HG02852 (cell line): Measurements from ENCODE around the gene FUT2.
"Not testable (repeated sequence)": the region's sequence is repeated elsewhere in the genome, so short reads cannot be mapped to it uniquely, and the experiment has no call there.

Experiments
- ATAC-seq: cut with Tn5 transposase; IDR thresholded peaks from one replicate; pipeline ENCODE4 v1.9.1; 2021; ENCODE audit warnings: mild to moderate bottlenecking, moderate library complexity; ENCODE audit not compliant: unreplicated experiment

FUT2 gene

GRCh38 chr19:48695743-48696352 lies at the start of gene FUT2:
TSS of gene FUT2 (plus strand) at chr19:48695971. CDS start at chr19:48702957, 6,986 bp downstream.
- no peak for ATAC-seq

GRCh38 chr19:48646001-48646721 lies 49.6 kb upstream of the FUT2 start, which contains the start of gene CA11:
TSS of gene CA11 (minus strand) at chr19:48646187. CDS start at chr19:48645632, 555 bp downstream.
- peak; percentile 78 for ATAC-seq

DNA sequence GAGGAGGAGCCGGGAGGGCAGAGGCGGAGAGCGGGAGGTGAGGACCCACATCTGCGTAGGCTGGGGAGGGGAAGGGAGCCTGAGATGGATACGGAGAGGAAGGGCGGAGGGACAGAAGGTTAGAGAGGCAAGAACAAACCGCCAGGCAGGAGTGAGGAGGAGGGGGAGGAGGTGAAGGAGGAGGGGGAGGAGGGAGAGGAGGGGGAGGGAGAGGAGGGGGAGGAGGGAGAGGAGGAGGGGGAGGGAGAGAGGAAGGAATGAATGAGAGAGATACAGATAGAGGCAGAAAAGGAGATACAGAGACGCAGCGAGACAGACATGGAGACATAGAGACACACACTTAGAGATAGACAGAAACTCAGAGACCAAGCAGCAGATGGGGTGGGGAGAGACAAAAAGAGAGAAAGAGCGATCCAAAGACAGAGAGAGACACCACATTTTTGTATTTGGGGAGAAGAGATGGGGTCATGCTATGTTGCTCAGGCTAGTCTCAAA lies 49.0 kb upstream of the FUT2 start:
- no peak for ATAC-seq

- ATAC-seq: no peak
These were observed 47.6 kb upstream of the FUT2 start for GRCh38 chr19:48648134-48648533.

DNA sequence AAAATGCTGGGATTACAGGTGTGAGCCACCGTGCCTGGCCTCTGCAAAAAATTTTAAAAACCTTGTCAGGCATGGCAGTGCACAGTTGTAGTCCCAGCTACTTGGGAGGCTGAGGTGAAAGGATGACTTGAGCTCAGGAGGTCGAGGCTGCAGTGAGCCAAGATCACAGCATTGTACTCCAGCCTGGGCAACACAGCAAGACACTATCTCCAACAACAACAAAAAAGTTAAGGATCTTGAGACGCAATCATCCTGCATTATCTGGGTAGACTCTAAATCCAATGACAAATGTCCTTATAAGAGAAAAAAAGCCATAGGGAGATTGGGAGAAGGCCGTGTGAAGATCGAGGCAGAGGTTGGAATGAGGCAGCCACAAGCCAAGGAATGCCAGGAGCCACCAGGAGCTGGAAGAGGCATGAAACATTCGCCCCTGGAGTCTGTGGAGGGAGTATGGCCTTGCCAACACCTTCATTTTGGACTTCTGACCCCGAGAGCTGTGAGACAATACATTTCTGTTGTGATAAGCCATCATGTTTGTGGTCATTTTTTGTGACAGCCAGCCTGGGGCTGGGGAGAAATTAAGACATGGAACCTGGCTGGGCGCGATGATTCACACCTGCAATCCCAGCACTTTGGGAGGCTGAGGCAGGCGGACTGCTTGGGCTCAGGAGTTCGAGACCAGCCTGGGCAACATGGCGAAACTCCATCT lies 44.6 kb upstream of the FUT2 start:
- ATAC-seq: no peak

DNA sequence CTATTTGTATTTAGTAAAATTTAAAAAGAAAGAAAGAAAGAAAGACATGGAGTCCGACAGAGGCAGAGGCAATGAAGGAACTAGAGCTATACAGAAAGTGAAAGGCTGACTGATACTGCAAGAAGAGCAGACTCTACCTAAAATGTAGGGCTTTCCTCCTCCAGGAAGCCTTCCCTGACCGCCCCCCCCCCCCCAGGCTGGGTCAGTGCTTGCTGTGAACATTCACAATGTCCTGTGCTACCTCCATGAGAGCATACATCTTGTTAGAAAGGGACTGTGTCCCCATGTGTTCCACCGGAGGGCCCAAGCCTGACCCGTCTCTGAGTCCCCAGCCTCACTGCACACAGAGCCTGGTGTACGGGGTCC lies 44.1 kb upstream of the FUT2 start:
- no peak for ATAC-seq

DNA sequence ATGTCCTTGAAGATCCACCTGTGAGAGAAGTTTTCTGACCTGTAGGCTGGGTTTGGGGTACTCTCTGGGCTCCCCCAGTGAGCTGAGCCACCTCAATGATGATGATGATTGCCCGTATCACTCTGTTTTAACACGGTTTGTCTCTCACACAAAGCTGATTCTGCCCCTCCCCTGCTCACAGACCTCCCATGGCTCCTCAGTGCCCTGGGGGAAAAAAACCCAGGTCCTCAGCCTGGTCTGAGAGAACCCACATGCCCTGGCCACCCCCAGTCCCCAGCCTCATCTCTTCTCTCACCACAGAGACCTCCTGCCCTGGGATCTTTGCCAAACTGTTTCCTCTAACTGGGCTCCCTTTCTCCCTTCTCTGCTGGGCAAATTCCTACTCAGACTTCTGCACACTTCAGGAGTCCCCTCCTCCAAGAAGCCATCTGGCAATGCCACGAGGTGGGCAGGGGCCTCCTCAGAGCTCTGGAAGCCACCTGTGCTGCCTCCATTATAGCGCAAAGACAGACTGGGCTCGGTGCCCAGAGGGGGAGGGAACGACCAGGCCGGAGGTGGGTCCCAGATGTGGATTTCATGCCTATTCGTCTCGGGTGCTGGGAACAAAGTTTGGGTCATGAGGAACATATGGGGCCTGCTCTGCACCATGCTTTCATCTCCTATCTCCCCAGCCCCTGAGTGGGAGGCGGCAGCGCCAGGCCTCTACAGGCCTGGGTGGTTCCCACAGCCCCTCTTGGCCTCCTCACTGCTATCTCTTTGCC lies 41.3 kb upstream of the FUT2 start:
- no peak for ATAC-seq

GRCh38 chr19:48656840-48657474 lies 38.8 kb upstream of the FUT2 start:
- no peak for ATAC-seq

- ATAC-seq: not testable (repeated sequence)
These were observed 37.9 kb upstream of the FUT2 start for GRCh38 chr19:48657828-48658227.

- no peak for ATAC-seq
These were observed 37.3 kb upstream of the FUT2 start for GRCh38 chr19:48658483-48658882.

DNA sequence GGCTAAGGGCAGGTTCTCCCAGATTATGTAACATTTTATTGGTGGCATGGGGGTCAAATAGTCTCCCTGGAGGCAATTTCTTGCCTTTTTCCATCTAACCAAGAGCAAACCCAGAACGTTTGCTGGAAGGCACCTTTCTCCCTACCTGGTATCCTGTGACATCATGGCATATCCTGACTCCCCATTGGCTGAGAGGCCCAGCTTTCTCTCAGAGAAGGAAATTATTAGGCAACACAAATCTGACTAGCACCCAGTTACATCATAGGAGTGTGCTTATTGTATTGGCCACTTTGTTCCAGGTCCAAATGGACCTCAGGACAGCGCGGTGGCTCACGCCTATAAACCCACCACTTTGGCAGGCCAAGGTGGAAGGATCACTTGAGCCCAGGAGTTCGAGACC lies 36.0 kb upstream of the FUT2 start:
- no peak for ATAC-seq

DNA sequence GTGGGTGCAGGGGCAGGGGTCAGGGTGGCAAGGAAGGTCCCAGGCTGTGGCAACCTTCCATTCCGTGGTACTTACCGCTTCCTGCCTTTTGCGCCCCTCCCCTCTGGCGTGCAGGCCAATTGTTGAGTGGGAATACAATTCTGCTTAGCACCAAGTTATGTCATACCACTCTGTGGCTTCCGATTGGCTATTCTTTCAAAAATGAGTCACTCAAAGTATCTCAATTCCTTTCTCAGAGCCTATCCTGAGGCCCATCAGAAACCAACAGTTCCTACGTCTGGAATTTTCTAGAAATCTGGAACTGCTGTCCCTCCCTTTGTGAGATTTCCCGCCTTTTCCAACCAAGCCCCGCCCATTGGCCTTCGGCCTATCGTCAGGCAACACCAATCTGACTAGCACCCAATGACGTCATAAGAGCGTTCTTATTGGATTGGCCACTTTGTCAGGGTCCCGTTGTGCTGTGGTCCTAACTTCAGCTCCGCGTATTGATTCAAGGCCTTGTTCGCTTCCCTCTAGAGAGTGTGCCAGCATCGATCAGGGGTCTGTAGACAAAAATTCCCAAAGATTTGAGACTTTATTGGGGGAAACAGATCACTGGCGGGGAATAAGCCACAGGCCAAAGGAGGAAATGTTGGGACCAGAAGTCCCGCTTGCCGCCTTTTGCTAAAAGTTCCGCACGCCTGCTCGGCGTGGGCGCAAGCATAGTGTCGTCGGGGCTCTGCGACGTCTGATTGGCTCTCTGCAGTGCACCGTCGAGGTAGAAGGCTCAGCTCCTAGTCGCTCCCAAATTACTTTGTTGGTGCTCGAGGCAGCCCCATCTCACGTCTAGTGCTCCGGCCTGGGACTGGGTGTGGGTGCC lies 34.7 kb upstream of the FUT2 start:
- ATAC-seq: peak; percentile 70

GRCh38 chr19:48661711-48662090 lies 34.1 kb upstream of the FUT2 start:
- no peak for ATAC-seq

DNA sequence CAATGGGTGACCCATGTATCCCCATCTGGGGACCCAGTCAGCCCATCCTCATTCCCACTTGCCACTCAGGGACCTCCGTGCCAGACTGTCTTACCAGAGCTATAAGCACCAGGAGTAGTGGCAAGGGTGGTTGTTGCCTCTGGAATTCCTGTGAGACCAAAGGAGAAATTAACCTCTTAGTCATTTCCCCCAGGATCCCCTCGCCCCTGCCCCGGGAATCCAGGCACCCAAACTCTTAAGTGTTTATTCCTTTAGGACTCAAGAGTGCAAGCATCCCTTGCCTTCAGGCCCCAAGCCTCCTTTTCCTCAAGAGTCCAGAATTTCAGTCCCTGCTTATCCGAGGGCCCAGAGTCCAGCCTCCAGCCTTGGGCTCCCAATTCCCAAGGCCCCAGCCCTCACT lies 32.1 kb upstream of the FUT2 start:
- ATAC-seq: no peak

DNA sequence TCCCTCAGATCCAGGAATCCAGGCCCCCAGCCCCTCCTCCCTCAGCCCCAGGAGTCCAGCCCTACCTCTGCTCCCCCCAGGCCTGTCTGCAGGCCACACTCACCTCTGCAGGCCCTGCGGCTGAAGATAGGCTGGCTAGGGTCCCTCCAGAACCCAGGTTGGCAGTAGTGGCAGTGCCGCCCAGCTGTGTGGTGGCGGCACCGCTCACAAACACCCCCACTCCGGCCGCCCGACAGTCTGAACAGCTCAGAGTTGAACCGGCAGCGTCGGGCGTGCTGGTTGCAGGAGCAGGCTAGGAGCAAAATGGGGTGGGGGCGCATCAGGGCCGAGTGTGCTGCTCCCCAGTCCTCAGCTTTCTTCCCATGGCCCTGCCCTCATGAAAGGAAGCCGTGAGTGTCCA lies 31.3 kb upstream of the FUT2 start:
- no peak for ATAC-seq

DNA sequence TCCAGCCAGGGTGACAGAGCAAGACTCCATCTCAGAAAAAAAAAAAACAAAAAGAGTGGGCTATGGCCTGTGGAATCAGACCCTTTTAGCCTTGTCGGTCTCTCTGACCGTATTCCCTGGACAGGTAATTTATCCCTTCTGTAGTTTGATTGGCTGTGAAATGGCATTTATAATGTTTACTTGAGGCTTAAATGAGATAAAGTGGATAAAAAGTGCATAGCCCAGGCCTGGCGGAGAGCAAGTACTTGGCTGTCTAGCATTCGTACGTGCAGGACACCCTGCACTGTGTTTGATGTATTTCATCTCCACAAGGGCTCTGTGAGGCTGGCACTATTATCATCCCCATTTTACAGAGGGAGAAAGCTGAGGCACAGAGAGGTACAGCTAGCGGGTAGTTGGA lies 30.0 kb upstream of the FUT2 start:
- no peak for ATAC-seq

DNA sequence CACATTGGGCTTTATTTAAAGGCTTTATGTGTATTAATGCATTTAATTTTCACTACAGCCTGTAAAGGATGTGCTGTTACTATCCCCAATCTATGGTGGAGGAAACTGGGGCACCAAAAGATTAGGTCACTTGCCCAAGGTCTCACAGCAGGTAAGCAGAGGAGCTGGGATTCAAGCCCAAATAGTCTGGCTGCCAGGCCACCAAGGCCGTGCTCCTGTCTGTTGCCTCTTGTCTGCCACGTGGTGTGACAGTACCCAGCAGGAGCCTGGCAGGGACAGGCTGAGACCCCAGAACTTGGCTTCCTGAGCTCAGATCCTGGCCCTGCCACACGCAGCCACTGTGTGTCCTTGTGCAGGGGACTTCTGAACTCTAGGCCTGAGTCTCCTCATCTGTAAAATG lies 27.4 kb upstream of the FUT2 start:
- ATAC-seq: no peak

- ATAC-seq: no peak
These were observed 27.0 kb upstream of the FUT2 start for GRCh38 chr19:48668761-48669160.

DNA sequence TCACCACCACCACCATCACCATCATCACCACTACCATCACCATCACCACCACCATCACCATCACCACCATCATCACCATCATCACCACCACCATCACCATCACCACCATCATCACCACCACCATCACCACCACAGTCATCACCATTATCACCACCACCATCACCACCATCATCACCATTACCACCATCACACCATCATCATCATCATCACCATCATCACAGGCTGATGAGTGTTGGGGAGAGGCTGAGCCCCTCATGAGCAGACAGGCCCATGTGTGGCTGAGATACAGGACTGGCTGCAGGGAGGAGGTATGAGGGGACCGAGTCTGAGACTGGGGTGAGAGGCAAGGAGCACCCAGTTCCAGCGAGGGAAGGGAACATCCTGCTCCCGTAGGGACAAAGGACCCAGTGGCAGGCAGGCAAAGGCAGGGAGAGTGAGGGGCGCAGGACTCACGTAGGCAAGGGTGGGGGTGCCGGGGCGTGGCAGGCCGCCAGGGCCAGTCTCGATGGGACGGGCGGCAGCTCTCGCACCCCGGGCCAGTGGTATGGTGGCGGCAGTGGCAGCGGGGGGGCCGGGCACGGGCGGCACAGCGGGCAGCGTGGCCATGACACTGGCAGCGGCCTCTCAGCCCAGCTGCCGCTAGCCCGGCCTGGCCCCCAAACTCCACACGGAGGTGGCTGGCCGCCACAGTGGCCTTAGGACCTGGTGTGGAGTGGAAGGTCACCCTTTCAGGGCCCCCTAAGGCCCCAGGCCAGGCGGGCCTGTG lies 25.7 kb upstream of the FUT2 start:
- no peak for ATAC-seq
